PC-3 (cell line): ENCODE measurements around the gene LHCGR. TPM values are rescaled to one million over a fixed set of nuclear protein-coding genes. Genes with fewer than 3 reads are reported as not detected.

Experiments used
- ATAC-seq: fragments of 200-7000 bp; cut with Tn5 transposase; 2 replicates; pipeline ENCODE4 v1.9.1; 2020; ENCODE audit warnings: mild to moderate bottlenecking, moderate library complexity
- BruUV-seq: library from RNA; stranded (reverse); fragments of 400-500 nt; replicated peaks from 2 replicates; lab custom pipeline; 2021; lab: Mats Ljungman, UMichigan
- CTCF ChIA-PET: fragments of 300-600 bp; sonication (Branson Sonifier 250); formaldehyde crosslinking; loops from one replicate; lab custom pipeline; 2022; ENCODE audit warnings: antibody characterized with exemption; lab: Charles Lee
- POLR2A ChIA-PET: fragments of 300-600 bp; sonication (Branson Sonifier 250); formaldehyde crosslinking; loops from one replicate; lab custom pipeline; 2022; ENCODE audit warnings: antibody characterized with exemption; ENCODE audit not compliant: unreplicated experiment; lab: Charles Lee
- DNase-seq: peaks from one replicate; pipeline ENCODE4 v3.0.0-alpha.2; 2015
- H2AFZ ChIP-seq: fragments of 300-600 bp; sonication (generic); 2 replicates; pipeline ENCODE4 v1.6.0; 2016; ENCODE audit warnings: antibody characterized with exemption, low read length
- H3F3A ChIP-seq: fragments of 300-600 bp; sonication (generic); one replicate; pipeline ENCODE4 v1.6.0; 2017; ENCODE audit warnings: antibody characterized with exemption, low read length, control low read depth, mild to moderate bottlenecking; ENCODE audit not compliant: unreplicated experiment
- H3K27ac ChIP-seq: fragments of 300-600 bp; sonication (generic); 2 replicates; pipeline ENCODE4 v1.5.1; 2016; ENCODE audit warnings: mild to moderate bottlenecking, low read length
- H3K27me3 ChIP-seq: fragments of 300-600 bp; sonication (generic); 2 replicates; pipeline ENCODE4 v1.6.1; 2016; ENCODE audit warnings: low read length, mixed read lengths
- H3K36me3 ChIP-seq: fragments of 300-600 bp; sonication (generic); 2 replicates; pipeline ENCODE4 v1.6.1; 2016; ENCODE audit warnings: low read depth, mixed run types, low read length, mixed read lengths
- H3K4me1 ChIP-seq: fragments of 300-600 bp; sonication (generic); 2 replicates; pipeline ENCODE4 v1.5.1; 2016; ENCODE audit warnings: low read length; ENCODE audit not compliant: insufficient read depth
- H3K4me2 ChIP-seq: fragments of 300-600 bp; sonication (generic); 2 replicates; pipeline ENCODE4 v1.6.0; 2016; ENCODE audit warnings: low read length
- H3K4me3 ChIP-seq: fragments of 300-600 bp; sonication (generic); 2 replicates; pipeline ENCODE4 v1.5.1; 2016; ENCODE audit warnings: mild to moderate bottlenecking, low read length, mixed read lengths
- H3K79me2 ChIP-seq: fragments of 300-600 bp; sonication (generic); 2 replicates; pipeline ENCODE4 v1.6.1; 2017; ENCODE audit warnings: low read length, mixed read lengths
- H3K9ac ChIP-seq: fragments of 300-600 bp; sonication (generic); 2 replicates; pipeline ENCODE4 v1.6.0; 2016; ENCODE audit warnings: mild to moderate bottlenecking, low read length
- H3K9me2 ChIP-seq: fragments of 300-600 bp; sonication (generic); replicated peaks from 2 replicates; pipeline ENCODE4 v1.6.1; 2016; ENCODE audit warnings: mixed run types, low read length, mixed read lengths
- H3K9me3 ChIP-seq: fragments of 300-600 bp; sonication (generic); 2 replicates; pipeline ENCODE4 v1.6.1; 2016; ENCODE audit warnings: low read length, mixed read lengths
- H4K20me1 ChIP-seq: fragments of 300-600 bp; sonication (generic); 2 replicates; pipeline ENCODE4 v1.6.1; 2016; ENCODE audit warnings: low read length, mixed read lengths
- EZH2 ChIP-seq: fragments of 300-600 bp; sonication (generic); IDR thresholded peaks from one replicate; pipeline ENCODE4 v1.6.1; 2017; ENCODE audit warnings: antibody characterized with exemption, mild to moderate bottlenecking, low read length; ENCODE audit not compliant: unreplicated experiment
- EZH2phosphoT487 ChIP-seq: fragments of 300-600 bp; sonication (generic); IDR thresholded peaks from 2 replicates; pipeline ENCODE4 v1.6.1; 2018; ENCODE audit warnings: mild to moderate bottlenecking, antibody characterized with exemption, low read length, borderline replicate concordance
- intact Hi-C: fragments of 100-400 bp; cut with micrococcal nuclease; formaldehyde crosslinking; loops from 2 replicates; pipeline ENCODE4 v1.9.0; 2023
- total RNA-seq: library from RNA; depleted of rRNA; stranded (reverse); fragments of >200 nt; gene quantifications from 2 replicates; pipeline ENCODE4 v1.2.3, GENCODE V29; 2014
- TF ChIP-seq, protein P1 (sequence below): fragments of 300-600 bp; sonication (generic); conservative IDR thresholded peaks from 2 replicates; pipeline ENCODE4 v1.5.1; 2017; ENCODE audit warnings: antibody characterized with exemption, low read depth, mild to moderate bottlenecking, low read length

The LHCGR gene
- total RNA-seq, 1 experiment from 2014 or later, result not detected

DNA sequence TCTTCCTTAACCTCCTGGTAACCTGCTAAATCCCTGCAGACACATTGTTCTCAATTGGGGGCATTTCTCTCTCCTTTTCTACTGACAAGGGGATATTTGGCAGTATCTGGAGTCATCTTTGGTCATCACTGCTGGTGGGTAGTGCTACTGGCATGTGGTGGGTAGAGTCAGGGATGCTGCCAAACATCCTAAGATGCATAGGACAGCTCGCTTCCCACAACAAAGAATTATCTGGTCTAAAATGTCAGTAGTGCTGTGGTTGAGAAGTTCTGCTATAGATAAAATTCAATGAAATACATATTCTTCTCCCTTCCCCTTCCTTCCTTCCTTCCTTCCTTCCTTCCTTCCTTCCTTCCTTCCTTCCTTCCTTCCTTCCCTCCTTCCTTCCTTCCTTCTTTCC lies 18.7 kb upstream of the LHCGR start:
- H3K79me2 ChIP-seq, result no peaks in the 10 kb centered on the region
- no peaks in the 10 kb centered on the region for H3K27me3 ChIP-seq
- no TSS peak for BruUV-seq
- H4K20me1 ChIP-seq, result no peaks in the 10 kb centered on the region
- no peak overlapping the region for H3K9ac ChIP-seq
- POLR2A ChIA-PET, result no interaction called here
- no peaks in the 10 kb centered on the region for H3F3A ChIP-seq
- CTCF ChIA-PET, result no interaction called here
- DNase-seq (no peak), ATAC-seq (no peak)
- H3K4me3 ChIP-seq, result no peak overlapping the region
- no peaks in the 10 kb centered on the region for H3K9me2 ChIP-seq
- H3K4me2 ChIP-seq, result no peak overlapping the region
- no peaks in the 10 kb centered on the region for H3K9me3 ChIP-seq
- H3K36me3 ChIP-seq, result no peaks in the 10 kb centered on the region
- intact Hi-C loops, result no loop called here
- TF ChIP-seq EZH2 (no peak), EZH2phosphoT487 (no peak)
- TF ChIP-seq, protein P1, sequence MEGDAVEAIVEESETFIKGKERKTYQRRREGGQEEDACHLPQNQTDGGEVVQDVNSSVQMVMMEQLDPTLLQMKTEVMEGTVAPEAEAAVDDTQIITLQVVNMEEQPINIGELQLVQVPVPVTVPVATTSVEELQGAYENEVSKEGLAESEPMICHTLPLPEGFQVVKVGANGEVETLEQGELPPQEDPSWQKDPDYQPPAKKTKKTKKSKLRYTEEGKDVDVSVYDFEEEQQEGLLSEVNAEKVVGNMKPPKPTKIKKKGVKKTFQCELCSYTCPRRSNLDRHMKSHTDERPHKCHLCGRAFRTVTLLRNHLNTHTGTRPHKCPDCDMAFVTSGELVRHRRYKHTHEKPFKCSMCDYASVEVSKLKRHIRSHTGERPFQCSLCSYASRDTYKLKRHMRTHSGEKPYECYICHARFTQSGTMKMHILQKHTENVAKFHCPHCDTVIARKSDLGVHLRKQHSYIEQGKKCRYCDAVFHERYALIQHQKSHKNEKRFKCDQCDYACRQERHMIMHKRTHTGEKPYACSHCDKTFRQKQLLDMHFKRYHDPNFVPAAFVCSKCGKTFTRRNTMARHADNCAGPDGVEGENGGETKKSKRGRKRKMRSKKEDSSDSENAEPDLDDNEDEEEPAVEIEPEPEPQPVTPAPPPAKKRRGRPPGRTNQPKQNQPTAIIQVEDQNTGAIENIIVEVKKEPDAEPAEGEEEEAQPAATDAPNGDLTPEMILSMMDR, result no peak
- no peak overlapping the region for H2AFZ ChIP-seq
- no peaks in the 10 kb centered on the region for H3K4me1 ChIP-seq
- no peak overlapping the region for H3K27ac ChIP-seq

DNA sequence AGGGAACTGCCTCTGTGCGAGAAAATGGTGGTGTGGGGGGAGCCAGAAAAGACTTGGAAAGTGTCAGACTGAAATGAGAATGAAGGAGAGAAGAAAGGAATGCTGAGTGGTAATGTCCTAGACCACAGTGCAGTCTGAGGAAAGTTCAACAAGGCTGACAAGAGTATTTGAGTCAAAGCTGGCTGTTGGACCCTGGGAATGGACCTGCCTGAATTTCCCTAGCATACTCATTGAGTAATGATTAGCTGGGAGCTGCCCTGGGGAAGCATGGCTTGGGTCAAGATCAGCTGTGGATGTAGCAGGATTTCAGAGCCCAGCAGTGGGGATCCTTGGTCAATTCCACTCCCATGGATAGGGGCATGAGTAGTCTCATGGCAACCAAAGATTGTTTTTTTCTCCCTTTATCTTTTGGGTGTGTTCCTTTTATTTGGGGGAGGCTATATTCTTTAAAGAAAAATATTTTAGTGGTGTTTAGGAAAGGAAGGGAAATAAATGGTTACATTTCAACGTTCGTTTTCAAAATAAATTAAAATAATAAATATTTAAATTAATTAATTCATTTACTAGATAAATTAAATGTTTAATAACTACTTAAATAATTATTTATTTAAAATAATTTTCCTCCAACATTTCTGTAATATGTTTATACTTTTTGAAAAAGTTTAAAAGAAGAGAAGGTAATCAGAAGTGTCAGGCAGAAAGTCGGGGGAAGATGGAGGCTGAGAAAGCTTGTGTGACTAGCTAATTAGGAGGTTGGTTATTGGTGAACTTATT lies 15.9 kb upstream of the LHCGR start:
- Histone ChIP-seq H3K9me2 (no peaks in the 10 kb centered on the region), H3K9me3 (no peaks in the 10 kb centered on the region), H3K79me2 (no peaks in the 10 kb centered on the region), H3K4me3 (no peak overlapping the region), H3K4me2 (no peak overlapping the region), H2AFZ (no peak overlapping the region), H3K27me3 (no peaks in the 10 kb centered on the region), H3K36me3 (no peaks in the 10 kb centered on the region), H3K4me1 (no peaks in the 10 kb centered on the region), H3F3A (no peaks in the 10 kb centered on the region), H4K20me1 (no peaks in the 10 kb centered on the region), H3K27ac (no peak overlapping the region), H3K9ac (no peak overlapping the region)
- intact Hi-C loops, result no loop called here
- DNase-seq (no peak), ATAC-seq (no peak)
- ChIA-PET CTCF (no interaction called here), POLR2A (no interaction called here)
- BruUV-seq, result no TSS peak
- TF ChIP-seq, protein P1, result no peak
- TF ChIP-seq EZH2 (no peak), EZH2phosphoT487 (no peak)

DNA sequence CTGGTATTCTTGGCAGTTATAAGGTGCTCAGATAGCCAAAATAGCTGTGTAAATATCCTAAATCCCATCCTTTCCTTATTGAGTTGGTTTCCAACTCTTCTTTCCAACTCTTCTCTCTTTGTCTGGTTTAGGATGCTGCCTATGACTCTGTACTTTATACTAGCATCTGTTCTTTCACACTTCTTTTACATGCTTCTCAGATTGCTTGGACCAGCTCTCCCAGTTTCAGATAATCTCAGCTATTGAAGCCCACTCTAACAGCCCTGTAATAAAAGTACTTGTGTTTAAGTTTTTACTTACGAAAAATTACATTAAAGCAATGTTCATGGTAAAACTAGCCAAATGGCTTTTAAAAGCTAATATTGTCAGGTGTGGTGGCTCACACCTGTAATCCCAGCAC lies 14.7 kb upstream of the LHCGR start:
- H3K9ac ChIP-seq, result no peak overlapping the region
- H4K20me1 ChIP-seq, result no peaks in the 10 kb centered on the region
- no peaks in the 10 kb centered on the region for H3K36me3 ChIP-seq
- H3K27ac ChIP-seq, result no peak overlapping the region
- intact Hi-C loops, result no loop called here
- CTCF ChIA-PET, result no interaction called here
- DNase-seq, result no peak
- no TSS peak for BruUV-seq
- no peaks in the 10 kb centered on the region for H3K9me2 ChIP-seq
- TF ChIP-seq, protein P1, result no peak
- no peak for TF ChIP-seq EZH2phosphoT487
- TF ChIP-seq EZH2, result no peak
- H3K4me2 ChIP-seq, result no peak overlapping the region
- H3K4me1 ChIP-seq, result no peaks in the 10 kb centered on the region
- no peaks in the 10 kb centered on the region for H3F3A ChIP-seq
- ATAC-seq, result no peak
- H3K4me3 ChIP-seq, result no peak overlapping the region
- H2AFZ ChIP-seq, result no peak overlapping the region
- no peaks in the 10 kb centered on the region for H3K9me3 ChIP-seq
- no peaks in the 10 kb centered on the region for H3K27me3 ChIP-seq
- POLR2A ChIA-PET, result no interaction called here
- H3K79me2 ChIP-seq, result no peaks in the 10 kb centered on the region
